Pancreas (tissue), 10 donors: ENCODE measurements around the gene EBP. TPM values are rescaled to one million over a fixed set of nuclear protein-coding genes. Genes with fewer than 3 reads are reported as not detected.

ENCODE experiments used
- ATAC-seq, 4 donors: fragments of 200-7000 bp; cut with Tn5 transposase; one replicate each; pipeline versions ENCODE4 v1.8.0 to v1.9.1; 2020; ENCODE audit warnings: mild to moderate bottlenecking in 4 of 4, moderate library complexity in 4 of 4
- DNase-seq, 6 donors: peaks; one replicate each; pipeline ENCODE4 v3.0.0-alpha.2; 2020
- FAIRE-seq: peaks from 2 replicates; lab custom pipeline; 2012; peaks lifted over from hg19 to GRCh38; lab: Jason Lieb, UNC
- H3K27ac ChIP-seq, 4 donors: fragments of 200-600 bp; sonication (generic); 1 replicate in 3 of 4; 2 replicates in 1 of 4; pipeline versions ENCODE4 v1.5.0 to v1.8.0; 2020
- H3K27me3 ChIP-seq, 4 donors: fragments of 200-600 bp; one replicate each; pipeline ENCODE4 v1.8.0; 2021
- H3K36me3 ChIP-seq, 3 donors: fragments of 200-600 bp; sonication (generic) in 1 of 3; one replicate each; pipeline versions ENCODE4 v1.5.0 to v1.8.0; 2020 to 2021
- H3K4me1 ChIP-seq, 3 donors: fragments of 200-600 bp; one replicate each; pipeline ENCODE4 v1.8.0; 2021
- H3K4me3 ChIP-seq, 4 donors: fragments of 200-600 bp; sonication (generic) in 2 of 4; one replicate each; pipeline versions ENCODE4 v1.5.0 to v1.8.0; 2020 to 2021
- H3K9me3 ChIP-seq, 4 donors: fragments of 200-600 bp; one replicate each; pipeline ENCODE4 v1.8.0; 2021
- CTCF ChIP-seq, 4 donors: fragments of 200-600 bp; sonication (generic) in 3 of 4; IDR thresholded peaks; one replicate each; pipeline versions ENCODE4 v1.5.0 to v1.8.0; 2021; ENCODE audit warnings: antibody characterized with exemption in 4 of 4
- WGBS, 2 donors: extraction: QIAGEN DNeasy Blood & Tissue Kit; methylation state at CpG; one replicate each; pipeline ENCODE4 v1.1.7; 2013; 5-methylcytosine and 5-hydroxymethylcytosine counted together
- intact Hi-C, 3 donors: fragments of 100-400 bp; cut with DNase I; formaldehyde crosslinking; loops; one replicate each; pipeline versions ENCODE4 v1.11.1 to v1.14.2; 2022
- polyA plus RNA-seq, 2 donors: library from polyadenylated mRNA; stranded (reverse); fragments of 200-250 nt; gene quantifications; one replicate each; pipeline ENCODE4 v1.2.3, GENCODE V29; 2013
- total RNA-seq, 6 donors: library from RNA; stranded (reverse); fragmentation: NEBNext Ultra II Directional in 4 of 6; extraction: Animal tissue kit (Norgen Biotek cat#: 25700) in 4 of 6; gene quantifications; one replicate each; pipeline versions ENCODE4 v1.2.1 to v1.2.4, GENCODE V29; 2021 to 2023
- donor health status: healthy with polysubstance abuse.
- donor health status: DM: no; HTN: no; CAD: no; lungs with moderate emphysema.
- donor health status: DM: no; HTN: no; CAD: no.
- donor health status: control.
- donor health status: control.
- donor health status: Bipolar disorder and iron deficiency.
- donor health status: DM: yes; HTN: yes; CAD: no.
- donor health status: DM: no; HTN: no; CAD: no.
- donor health status: DM: no; HTN: no; CAD: no.
- donor health status: DM: yes; HTN: yes; CAD: no.

Gene EBP
- total and polyA plus RNA-seq, 8 donors, result 13.3 to 43.4 (median 20.8) TPM

GRCh38 chrX:48559636-48560035, 38.0 kb downstream of the EBP start:
- no peaks in the 10 kb centered on the region for H3K4me1 ChIP-seq
- 92 to 94% methylated on average over 24 of the region's 24 CpGs for whole genome bisulfite sequencing, 2 donors
- no peaks in the 10 kb centered on the region for H3K9me3 ChIP-seq
- DNase-seq (no peak), ATAC-seq (no peak), FAIRE-seq (no peak)
- H3K4me3 ChIP-seq, result no peak overlapping the region
- H3K27me3 ChIP-seq, result no peaks in the 10 kb centered on the region
- no peaks in the 10 kb centered on the region for H3K36me3 ChIP-seq
- H3K27ac ChIP-seq, result no peak overlapping the region
- intact Hi-C loops, result no loop called here
- no peak for TF ChIP-seq CTCF (IDR thresholded peaks at IDR 0.05)

GRCh38 chrX:48560056-48560455, 38.4 kb downstream of the EBP start:
- H3K4me1 ChIP-seq, result no peaks in the 10 kb centered on the region
- ATAC-seq, result no peak
- H3K27me3 ChIP-seq, result no peaks in the 10 kb centered on the region
- H3K4me3 ChIP-seq, result no peak overlapping the region
- WGBS, 2 donors, result 88 to 92% methylated on average over 14 of the region's 14 CpGs
- FAIRE-seq, result no peak
- no peak overlapping the region for H3K27ac ChIP-seq
- TF ChIP-seq CTCF (IDR thresholded peaks at IDR 0.05), result no peak
- no peaks in the 10 kb centered on the region for H3K36me3 ChIP-seq
- no peaks in the 10 kb centered on the region for H3K9me3 ChIP-seq
- no peak for DNase-seq
- intact Hi-C loops, result no loop called here

- ATAC-seq (no peak), DNase-seq (no peak), FAIRE-seq (no peak)
- H3K27me3 ChIP-seq, result no peaks in the 10 kb centered on the region
- no peaks in the 10 kb centered on the region for H3K9me3 ChIP-seq
- intact Hi-C loops, result no loop called here
- H3K4me1 ChIP-seq, result no peaks in the 10 kb centered on the region
- no peak for TF ChIP-seq CTCF (IDR thresholded peaks at IDR 0.05)
- no peak overlapping the region for H3K27ac ChIP-seq
- 88 to 94% methylated on average over 12 of the region's 12 CpGs for WGBS, 2 donors
- no peak overlapping the region for H3K4me3 ChIP-seq
- no peaks in the 10 kb centered on the region for H3K36me3 ChIP-seq
Measured at GRCh38 chrX:48560681-48561080, 39.1 kb downstream of the EBP start.

- Histone ChIP-seq H3K4me3 (no peak overlapping the region), H3K9me3 (no peaks in the 10 kb centered on the region), H3K27ac (no peak overlapping the region), H3K4me1 (no peaks in the 10 kb centered on the region), H3K27me3 (peaks cover 0 to 4% (median 0%) of the 10 kb centered on the region in 4 donors), H3K36me3 (no peaks in the 10 kb centered on the region)
- ATAC-seq (no peak), DNase-seq (no peak), FAIRE-seq (no peak)
- WGBS, 2 donors, result 62 to 79% methylated on average over 1 of the region's 1 CpG
- intact Hi-C loops, result no loop called here
- TF ChIP-seq CTCF (IDR thresholded peaks at IDR 0.05), result no peak
Measured at GRCh38 chrX:48569958-48570357, 48.4 kb downstream of the EBP start.

- DNase-seq, result peak in 4 of 6 donors; percentile 7 to 63 (median 59)
- 38 to 54% methylated on average over 19 of the region's 19 CpGs for WGBS, 2 donors
- Histone ChIP-seq H3K4me1 (peaks cover 0 to 13% (median 0%) of the 10 kb centered on the region in 3 donors), H3K27ac (peak overlapping the region; percentile 95 to 97 (median 96)), H3K4me3 (peak overlapping the region in 3 of 4 donors; percentile 41 to 60 (median 52)), H3K36me3 (peaks cover 0 to 22% (median 10%) of the 10 kb centered on the region in 3 donors), H3K9me3 (no peaks in the 10 kb centered on the region), H3K27me3 (no peaks in the 10 kb centered on the region)
- ATAC-seq, result peak in 2 of 4 donors; percentile 5 to 6
- intact Hi-C loops, result no loop called here
- no peak for FAIRE-seq
- TF ChIP-seq CTCF (IDR thresholded peaks at IDR 0.05), result no peak
Measured at GRCh38 chrX:48573690-48574269, 52.2 kb downstream of the EBP start.
